SK-N-SH treated with all-trans-retinoic acid at 6 μM for 48 hours (cell line): Measurements from ENCODE around the gene CIRBP.

Experiments used
- ATAC-seq: fragments of 200-7000 bp; cut with Tn5 transposase; 3 replicates; pipeline ENCODE4 v1.9.1; 2020; ENCODE audit warnings: mild to moderate bottlenecking, moderate library complexity
- BACH2 ChIP-seq: fragments of 250-450 bp; sonication (Bioruptor Pico); IDR thresholded peaks from 2 replicates; pipeline ENCODE4 v1.9.0; 2021; ENCODE audit warnings: mild to moderate bottlenecking, borderline replicate concordance
- CSDC2 ChIP-seq: fragments of 250-450 bp; sonication (Bioruptor Pico); IDR thresholded peaks from 2 replicates; pipeline ENCODE4 v1.5.0; 2020; ENCODE audit warnings: mild to moderate bottlenecking, moderate library complexity
- ESRRG ChIP-seq: fragments of 250-450 bp; sonication (Bioruptor Pico); IDR thresholded peaks from 2 replicates; pipeline ENCODE4 v1.6.1; 2021; ENCODE audit warnings: mild to moderate bottlenecking
- ISL1 ChIP-seq: fragments of 250-450 bp; sonication (Bioruptor Pico); IDR thresholded peaks from 2 replicates; pipeline ENCODE4 v2.1.2; 2022; ENCODE audit warnings: mild to moderate bottlenecking, moderate library complexity
- PPARA ChIP-seq: fragments of 250-450 bp; sonication (Bioruptor Pico); IDR thresholded peaks from 2 replicates; pipeline ENCODE4 v1.5.0; 2020; ENCODE audit warnings: mild to moderate bottlenecking, borderline replicate concordance
- RARB ChIP-seq: fragments of 250-450 bp; sonication (Bioruptor Pico); IDR thresholded peaks from 2 replicates; pipeline ENCODE4 v1.8.0; 2021; ENCODE audit warnings: mild to moderate bottlenecking, moderate library complexity
- SNAI2 ChIP-seq: fragments of 250-450 bp; sonication (Bioruptor Pico); IDR thresholded peaks from 2 replicates; pipeline ENCODE4 v1.5.0; 2020; ENCODE audit warnings: mild to moderate bottlenecking, moderate library complexity
- ZC3H10 ChIP-seq: fragments of 250-450 bp; sonication (Bioruptor Pico); IDR thresholded peaks from 2 replicates; pipeline ENCODE4 v1.5.1; 2021; ENCODE audit warnings: mild to moderate bottlenecking, moderate library complexity
- ZFP3 ChIP-seq: fragments of 250-450 bp; sonication (Bioruptor Pico); IDR thresholded peaks from 2 replicates; pipeline ENCODE4 v1.5.0; 2020; ENCODE audit warnings: mild to moderate bottlenecking, moderate library complexity
- ZFP30 ChIP-seq: fragments of 450-650 bp; formaldehyde crosslinking; IDR thresholded peaks from 2 replicates; pipeline ENCODE4 v1.5.0; 2022; ENCODE audit warnings: mild to moderate bottlenecking, moderate library complexity
- ZNF565 ChIP-seq: fragments of 450-650 bp; formaldehyde crosslinking; conservative IDR thresholded peaks from 2 replicates; pipeline ENCODE4 v1.5.0; 2020; ENCODE audit warnings: low read depth, mild to moderate bottlenecking, moderate library complexity
- ZNF70 ChIP-seq: fragments of 450-650 bp; formaldehyde crosslinking; IDR thresholded peaks from 2 replicates; pipeline ENCODE4 v1.5.0; 2020; ENCODE audit warnings: mild to moderate bottlenecking, moderate library complexity
- ZNF8 ChIP-seq: fragments of 450-650 bp; formaldehyde crosslinking; IDR thresholded peaks from 2 replicates; pipeline ENCODE4 v1.5.0; 2020; ENCODE audit warnings: mild to moderate bottlenecking, moderate library complexity
- TF ChIP-seq, protein P1 (sequence below): fragments of 250-450 bp; sonication (Bioruptor Pico); IDR thresholded peaks from 2 replicates; pipeline ENCODE4 v1.5.0; 2020; ENCODE audit warnings: mild to moderate bottlenecking, moderate library complexity
- TF ChIP-seq, protein P2 (sequence below): fragments of 250-450 bp; sonication (Bioruptor Pico); IDR thresholded peaks from 2 replicates; pipeline ENCODE4 v1.8.0; 2021; ENCODE audit warnings: low read depth, mild to moderate bottlenecking, moderate library complexity, borderline replicate concordance
- TF ChIP-seq, protein P3 (sequence below): fragments of 250-450 bp; sonication (Bioruptor Pico); IDR thresholded peaks from 2 replicates; pipeline ENCODE4 v1.8.0; 2020; ENCODE audit warnings: mild to moderate bottlenecking, moderate library complexity, borderline replicate concordance
- TF ChIP-seq, protein P4 (sequence below): fragments of 250-450 bp; sonication (Bioruptor Pico); IDR thresholded peaks from 2 replicates; pipeline ENCODE4 v1.5.1; 2020; ENCODE audit warnings: low read depth, mild to moderate bottlenecking, moderate library complexity

Gene CIRBP

DNA sequence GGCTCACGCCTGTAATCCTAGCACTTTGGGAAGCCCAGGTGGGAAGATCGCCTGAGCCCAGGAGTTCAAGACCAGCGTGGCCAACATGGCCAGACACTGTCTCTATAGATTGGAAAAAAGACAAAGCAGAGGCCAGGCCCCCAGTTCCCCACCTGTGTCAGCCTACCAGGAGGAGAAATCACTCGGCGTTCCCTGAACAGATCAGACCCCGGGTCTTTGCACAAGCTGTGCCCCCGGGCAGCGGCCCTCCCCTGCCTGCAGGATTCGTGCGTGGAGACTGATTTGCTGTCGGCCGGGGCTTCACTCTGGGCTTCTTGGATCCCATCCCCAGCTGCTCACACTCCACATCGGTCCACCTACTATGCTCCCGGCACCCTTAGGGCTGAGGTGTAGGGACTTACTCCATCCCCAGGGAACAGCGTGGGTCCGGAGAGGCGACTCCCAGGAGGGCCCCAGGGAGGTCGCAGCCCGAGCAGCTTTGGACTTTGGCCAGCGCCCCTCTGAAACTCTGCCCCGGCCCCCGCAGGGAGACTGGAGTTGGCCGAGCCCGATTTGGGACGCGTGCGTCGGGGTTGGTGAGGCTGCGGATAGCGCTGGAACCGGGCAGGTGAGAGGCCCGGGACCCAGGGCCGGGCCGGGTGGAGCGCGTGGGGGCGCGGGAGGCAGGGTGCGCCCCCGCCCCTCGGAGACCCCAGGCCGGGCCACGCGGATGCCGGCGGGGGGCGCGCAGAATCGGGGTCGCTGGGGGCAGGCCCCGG, 16.0 kb downstream of the CIRBP start:
- TF ChIP-seq PPARA (CRISPR knock-in tag) (no peak), ZNF70 (CRISPR knock-in tag) (no peak), BACH2 (CRISPR knock-in tag) (no peak), ZNF8 (CRISPR knock-in tag) (no peak), CSDC2 (no peak), RARB (CRISPR knock-in tag) (no peak), ZC3H10 (CRISPR knock-in tag) (no peak), ZFP3 (CRISPR knock-in tag) (no peak), SNAI2 (no peak)
- TF ChIP-seq, protein P1, sequence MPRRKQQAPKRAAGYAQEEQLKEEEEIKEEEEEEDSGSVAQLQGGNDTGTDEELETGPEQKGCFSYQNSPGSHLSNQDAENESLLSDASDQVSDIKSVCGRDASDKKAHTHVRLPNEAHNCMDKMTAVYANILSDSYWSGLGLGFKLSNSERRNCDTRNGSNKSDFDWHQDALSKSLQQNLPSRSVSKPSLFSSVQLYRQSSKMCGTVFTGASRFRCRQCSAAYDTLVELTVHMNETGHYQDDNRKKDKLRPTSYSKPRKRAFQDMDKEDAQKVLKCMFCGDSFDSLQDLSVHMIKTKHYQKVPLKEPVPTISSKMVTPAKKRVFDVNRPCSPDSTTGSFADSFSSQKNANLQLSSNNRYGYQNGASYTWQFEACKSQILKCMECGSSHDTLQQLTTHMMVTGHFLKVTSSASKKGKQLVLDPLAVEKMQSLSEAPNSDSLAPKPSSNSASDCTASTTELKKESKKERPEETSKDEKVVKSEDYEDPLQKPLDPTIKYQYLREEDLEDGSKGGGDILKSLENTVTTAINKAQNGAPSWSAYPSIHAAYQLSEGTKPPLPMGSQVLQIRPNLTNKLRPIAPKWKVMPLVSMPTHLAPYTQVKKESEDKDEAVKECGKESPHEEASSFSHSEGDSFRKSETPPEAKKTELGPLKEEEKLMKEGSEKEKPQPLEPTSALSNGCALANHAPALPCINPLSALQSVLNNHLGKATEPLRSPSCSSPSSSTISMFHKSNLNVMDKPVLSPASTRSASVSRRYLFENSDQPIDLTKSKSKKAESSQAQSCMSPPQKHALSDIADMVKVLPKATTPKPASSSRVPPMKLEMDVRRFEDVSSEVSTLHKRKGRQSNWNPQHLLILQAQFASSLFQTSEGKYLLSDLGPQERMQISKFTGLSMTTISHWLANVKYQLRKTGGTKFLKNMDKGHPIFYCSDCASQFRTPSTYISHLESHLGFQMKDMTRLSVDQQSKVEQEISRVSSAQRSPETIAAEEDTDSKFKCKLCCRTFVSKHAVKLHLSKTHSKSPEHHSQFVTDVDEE (CRISPR knock-in tag): no peak
- TF ChIP-seq, protein P2, sequence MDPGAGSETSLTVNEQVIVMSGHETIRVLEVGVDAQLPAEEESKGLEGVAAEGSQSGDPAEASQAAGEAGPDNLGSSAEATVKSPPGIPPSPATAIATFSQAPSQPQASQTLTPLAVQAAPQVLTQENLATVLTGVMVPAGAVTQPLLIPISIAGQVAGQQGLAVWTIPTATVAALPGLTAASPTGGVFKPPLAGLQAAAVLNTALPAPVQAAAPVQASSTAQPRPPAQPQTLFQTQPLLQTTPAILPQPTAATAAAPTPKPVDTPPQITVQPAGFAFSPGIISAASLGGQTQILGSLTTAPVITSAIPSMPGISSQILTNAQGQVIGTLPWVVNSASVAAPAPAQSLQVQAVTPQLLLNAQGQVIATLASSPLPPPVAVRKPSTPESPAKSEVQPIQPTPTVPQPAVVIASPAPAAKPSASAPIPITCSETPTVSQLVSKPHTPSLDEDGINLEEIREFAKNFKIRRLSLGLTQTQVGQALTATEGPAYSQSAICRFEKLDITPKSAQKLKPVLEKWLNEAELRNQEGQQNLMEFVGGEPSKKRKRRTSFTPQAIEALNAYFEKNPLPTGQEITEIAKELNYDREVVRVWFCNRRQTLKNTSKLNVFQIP: no peak
- TF ChIP-seq, protein P3, sequence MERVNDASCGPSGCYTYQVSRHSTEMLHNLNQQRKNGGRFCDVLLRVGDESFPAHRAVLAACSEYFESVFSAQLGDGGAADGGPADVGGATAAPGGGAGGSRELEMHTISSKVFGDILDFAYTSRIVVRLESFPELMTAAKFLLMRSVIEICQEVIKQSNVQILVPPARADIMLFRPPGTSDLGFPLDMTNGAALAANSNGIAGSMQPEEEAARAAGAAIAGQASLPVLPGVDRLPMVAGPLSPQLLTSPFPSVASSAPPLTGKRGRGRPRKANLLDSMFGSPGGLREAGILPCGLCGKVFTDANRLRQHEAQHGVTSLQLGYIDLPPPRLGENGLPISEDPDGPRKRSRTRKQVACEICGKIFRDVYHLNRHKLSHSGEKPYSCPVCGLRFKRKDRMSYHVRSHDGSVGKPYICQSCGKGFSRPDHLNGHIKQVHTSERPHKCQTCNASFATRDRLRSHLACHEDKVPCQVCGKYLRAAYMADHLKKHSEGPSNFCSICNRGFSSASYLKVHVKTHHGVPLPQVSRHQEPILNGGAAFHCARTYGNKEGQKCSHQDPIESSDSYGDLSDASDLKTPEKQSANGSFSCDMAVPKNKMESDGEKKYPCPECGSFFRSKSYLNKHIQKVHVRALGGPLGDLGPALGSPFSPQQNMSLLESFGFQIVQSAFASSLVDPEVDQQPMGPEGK (CRISPR knock-in tag): no peak
- TF ChIP-seq, protein P4, sequence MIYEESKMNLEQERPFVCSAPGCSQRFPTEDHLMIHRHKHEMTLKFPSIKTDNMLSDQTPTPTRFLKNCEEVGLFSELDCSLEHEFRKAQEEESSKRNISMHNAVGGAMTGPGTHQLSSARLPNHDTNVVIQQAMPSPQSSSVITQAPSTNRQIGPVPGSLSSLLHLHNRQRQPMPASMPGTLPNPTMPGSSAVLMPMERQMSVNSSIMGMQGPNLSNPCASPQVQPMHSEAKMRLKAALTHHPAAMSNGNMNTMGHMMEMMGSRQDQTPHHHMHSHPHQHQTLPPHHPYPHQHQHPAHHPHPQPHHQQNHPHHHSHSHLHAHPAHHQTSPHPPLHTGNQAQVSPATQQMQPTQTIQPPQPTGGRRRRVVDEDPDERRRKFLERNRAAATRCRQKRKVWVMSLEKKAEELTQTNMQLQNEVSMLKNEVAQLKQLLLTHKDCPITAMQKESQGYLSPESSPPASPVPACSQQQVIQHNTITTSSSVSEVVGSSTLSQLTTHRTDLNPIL (CRISPR knock-in tag): no peak
- TF ChIP-seq, all 23 proteins: peak for 0
- ATAC-seq: no peak

DNA sequence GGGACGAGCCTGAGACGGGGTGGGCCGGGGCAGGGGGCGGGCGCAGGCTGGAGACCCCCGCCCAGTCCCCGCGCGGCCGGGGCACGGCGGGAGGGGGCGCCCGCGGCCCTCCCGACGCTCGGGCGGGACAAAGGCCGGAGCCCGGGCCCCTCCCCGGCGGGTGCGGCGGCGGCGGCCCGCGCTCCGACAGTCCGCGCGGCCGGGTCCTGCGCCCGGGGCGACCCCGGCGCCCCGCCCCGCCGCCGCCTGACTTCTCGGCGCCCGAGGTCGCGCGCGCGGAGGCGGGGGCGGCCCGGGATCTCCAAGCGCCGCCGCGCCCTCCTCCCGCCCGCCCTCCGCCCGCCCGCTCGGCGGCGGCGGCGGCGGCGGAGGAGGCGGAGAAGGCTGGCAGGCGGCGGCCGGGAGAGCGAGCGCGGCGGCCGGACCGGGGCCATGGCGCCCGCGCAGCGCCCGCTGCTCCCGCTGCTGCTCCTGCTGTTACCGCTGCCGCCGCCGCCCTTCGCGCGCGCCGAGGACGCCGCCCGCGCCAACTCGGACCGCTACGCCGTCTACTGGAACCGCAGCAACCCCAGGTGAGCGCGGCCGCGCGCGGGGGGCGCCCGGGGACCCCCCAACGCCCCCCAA, 16.7 kb downstream of the CIRBP start, which contains the start of gene EFNA2:
Gene EFNA2, plus strand, starts transcription at position 137 of the 624 bp plus-strand sequence. Its CDS starts 296 bp downstream, at position 433.
- no peak for ATAC-seq
- no peak for TF ChIP-seq ZNF565 (CRISPR knock-in tag)
- TF ChIP-seq SNAI2: no peak
- TF ChIP-seq ISL1: no peak
- no peak for TF ChIP-seq ZNF70 (CRISPR knock-in tag)
- no peak for TF ChIP-seq ESRRG
- TF ChIP-seq, protein P1 (CRISPR knock-in tag): no peak
- TF ChIP-seq, protein P2: no peak
- no peak for TF ChIP-seq ZFP30
- no peak for TF ChIP-seq ZFP3 (CRISPR knock-in tag)
- TF ChIP-seq RARB (CRISPR knock-in tag): no peak
- TF ChIP-seq, protein P3 (CRISPR knock-in tag): no peak
- TF ChIP-seq, all 23 proteins: peak for 0
